ENCODE results near the gene MBD2.
"Not testable (repeated sequence)": the region's sequence is repeated elsewhere in the genome, so short reads cannot be mapped to it uniquely, and the experiment has no call there.

Gene MBD2

DNA sequence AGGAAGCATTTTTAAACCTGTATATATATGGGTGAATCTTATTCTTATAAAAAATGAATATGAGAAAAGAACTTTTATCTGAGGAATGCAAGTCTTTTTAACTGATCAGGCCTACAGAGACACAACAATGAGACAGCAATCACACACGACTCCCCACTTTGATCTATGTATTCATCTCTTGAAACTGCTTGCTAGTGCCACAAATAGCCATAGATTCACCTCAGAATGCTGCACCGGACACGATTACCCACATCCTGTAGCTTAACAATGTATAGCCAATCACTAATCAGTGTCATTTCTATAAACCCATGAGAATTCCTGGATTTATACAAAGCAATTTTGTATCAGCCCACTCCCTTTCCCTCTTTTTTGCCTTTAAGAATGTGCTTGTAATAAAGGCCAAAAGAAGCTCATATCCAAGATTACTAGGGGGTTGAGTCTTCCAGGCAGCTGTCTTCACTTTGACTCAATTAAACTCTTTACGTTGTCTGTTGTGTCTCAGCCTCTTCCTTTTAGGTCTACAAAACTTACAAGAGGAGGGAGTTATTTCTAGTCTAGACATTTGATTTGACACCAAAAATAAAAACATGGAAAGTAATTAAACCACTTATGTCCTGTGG is 94.9 kb downstream of the MBD2 start:
- Histone ChIP-seq H3K4me2 (ENCODE audit: low read depth, low read length, poor library complexity, severe bottlenecking) (no peak overlapping the region), H3K9me3 (ENCODE audit: insufficient read depth, low read length) (no peaks in the 10 kb centered on the region), H3K79me2 (ENCODE audit: insufficient read depth, low read length) (no peaks in the 10 kb centered on the region), H3K4me3 (ENCODE audit: insufficient read depth, low read length, poor library complexity, severe bottlenecking) (no peak overlapping the region), H3K36me3 (ENCODE audit: low read length) (no peaks in the 10 kb centered on the region), H3K27me3 (ENCODE audit: low read length) (no peaks in the 10 kb centered on the region), H3K27ac (ENCODE audit: low read depth, low read length) (no peak overlapping the region), H3K9ac (ENCODE audit: low read length) (no peak overlapping the region), H4K20me1 (ENCODE audit: low read depth, low read length) (no peaks in the 10 kb centered on the region), H3F3A (ENCODE audit: insufficient read depth) (no peaks in the 10 kb centered on the region), H3K9me2 (replicated peaks; ENCODE audit: insufficient read depth, low read length) (no peaks in the 10 kb centered on the region), H2AFZ (ENCODE audit: low read depth, low read length, severe bottlenecking) (no peak overlapping the region)
- no peak for TF ChIP-seq EZH2phosphoT487 (conservative IDR thresholded peaks at IDR 0.05; ENCODE audit: low read length)
- TF ChIP-seq, protein P1, sequence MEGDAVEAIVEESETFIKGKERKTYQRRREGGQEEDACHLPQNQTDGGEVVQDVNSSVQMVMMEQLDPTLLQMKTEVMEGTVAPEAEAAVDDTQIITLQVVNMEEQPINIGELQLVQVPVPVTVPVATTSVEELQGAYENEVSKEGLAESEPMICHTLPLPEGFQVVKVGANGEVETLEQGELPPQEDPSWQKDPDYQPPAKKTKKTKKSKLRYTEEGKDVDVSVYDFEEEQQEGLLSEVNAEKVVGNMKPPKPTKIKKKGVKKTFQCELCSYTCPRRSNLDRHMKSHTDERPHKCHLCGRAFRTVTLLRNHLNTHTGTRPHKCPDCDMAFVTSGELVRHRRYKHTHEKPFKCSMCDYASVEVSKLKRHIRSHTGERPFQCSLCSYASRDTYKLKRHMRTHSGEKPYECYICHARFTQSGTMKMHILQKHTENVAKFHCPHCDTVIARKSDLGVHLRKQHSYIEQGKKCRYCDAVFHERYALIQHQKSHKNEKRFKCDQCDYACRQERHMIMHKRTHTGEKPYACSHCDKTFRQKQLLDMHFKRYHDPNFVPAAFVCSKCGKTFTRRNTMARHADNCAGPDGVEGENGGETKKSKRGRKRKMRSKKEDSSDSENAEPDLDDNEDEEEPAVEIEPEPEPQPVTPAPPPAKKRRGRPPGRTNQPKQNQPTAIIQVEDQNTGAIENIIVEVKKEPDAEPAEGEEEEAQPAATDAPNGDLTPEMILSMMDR (IDR thresholded peaks at IDR 0.05; ENCODE audit: insufficient read depth, low read length, poor library complexity, severe bottlenecking), result no peak

DNA sequence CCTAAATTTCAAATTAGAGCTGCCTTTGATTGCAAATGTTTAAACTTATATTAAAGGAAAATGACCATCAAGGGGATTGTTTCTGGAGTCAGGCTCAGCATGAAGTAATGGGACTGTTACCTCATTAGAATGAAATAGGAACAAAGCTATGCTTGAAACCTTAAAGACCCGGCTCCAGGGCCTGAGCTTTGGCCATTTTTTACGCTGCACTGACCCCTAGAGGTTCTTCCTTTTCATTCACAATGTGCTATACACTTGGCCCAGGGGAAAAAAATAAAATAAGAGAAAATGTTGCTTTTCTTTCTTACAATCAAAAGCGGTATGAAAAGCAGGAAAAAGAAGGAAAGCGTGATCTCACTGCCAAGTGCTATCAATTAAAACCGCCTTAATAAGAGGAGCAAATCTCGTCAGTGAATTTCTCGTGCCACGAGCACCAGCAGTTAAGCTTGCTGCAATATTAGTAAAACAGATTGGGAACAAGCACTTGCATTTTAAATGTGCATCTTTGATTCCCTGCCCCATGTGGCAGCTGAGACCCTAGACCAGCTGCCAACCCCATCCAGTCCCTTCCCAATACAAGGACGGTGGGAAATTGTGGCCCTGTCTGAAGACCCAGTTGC is 96.6 kb downstream of the MBD2 start:
- H3K79me2 ChIP-seq (ENCODE audit: insufficient read depth, low read length), result no peaks in the 10 kb centered on the region
- no peaks in the 10 kb centered on the region for H3K27me3 ChIP-seq (ENCODE audit: low read length)
- H3F3A ChIP-seq (ENCODE audit: insufficient read depth), result no peaks in the 10 kb centered on the region
- H4K20me1 ChIP-seq (ENCODE audit: low read depth, low read length), result no peaks in the 10 kb centered on the region
- H2AFZ ChIP-seq (ENCODE audit: low read depth, low read length, severe bottlenecking), result no peak overlapping the region
- H3K36me3 ChIP-seq (ENCODE audit: low read length), result no peaks in the 10 kb centered on the region
- H3K27ac ChIP-seq (ENCODE audit: low read depth, low read length), result no peak overlapping the region
- no peak overlapping the region for H3K4me2 ChIP-seq (ENCODE audit: low read depth, low read length, poor library complexity, severe bottlenecking)
- H3K4me3 ChIP-seq (ENCODE audit: insufficient read depth, low read length, poor library complexity, severe bottlenecking), result no peak overlapping the region
- H3K9me3 ChIP-seq (ENCODE audit: insufficient read depth, low read length), result no peaks in the 10 kb centered on the region
- TF ChIP-seq, protein P1 (IDR thresholded peaks at IDR 0.05; ENCODE audit: insufficient read depth, low read length, poor library complexity, severe bottlenecking), result peak; percentile 76
- no peak for TF ChIP-seq EZH2phosphoT487 (conservative IDR thresholded peaks at IDR 0.05; ENCODE audit: low read length)
- no peak overlapping the region for H3K9ac ChIP-seq (ENCODE audit: low read length)
- H3K9me2 ChIP-seq (replicated peaks; ENCODE audit: insufficient read depth, low read length), result no peaks in the 10 kb centered on the region

DNA sequence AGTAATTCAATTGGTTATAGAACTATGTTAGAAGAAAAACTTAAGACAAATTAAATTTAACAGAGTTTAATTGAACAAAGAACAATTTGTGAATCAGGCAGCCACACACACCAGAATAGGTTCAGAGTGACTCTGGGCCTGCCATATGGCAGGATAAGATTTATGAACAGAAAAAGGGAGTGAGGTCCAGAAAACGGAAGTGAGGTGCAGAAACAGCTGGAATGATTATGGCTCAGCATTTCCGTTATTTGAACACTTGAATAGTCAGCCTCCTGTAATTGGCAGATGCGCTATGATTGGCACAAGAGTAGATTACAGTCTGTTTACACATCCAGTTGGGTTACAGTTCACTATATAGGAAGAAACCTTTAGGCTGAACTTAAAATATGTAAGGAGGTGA is 99.0 kb downstream of the MBD2 start:
- no peak overlapping the region for H3K27ac ChIP-seq (ENCODE audit: low read depth, low read length)
- no peaks in the 10 kb centered on the region for H3K9me3 ChIP-seq (ENCODE audit: insufficient read depth, low read length)
- no peak overlapping the region for H3K4me3 ChIP-seq (ENCODE audit: insufficient read depth, low read length, poor library complexity, severe bottlenecking)
- no peaks in the 10 kb centered on the region for H3K27me3 ChIP-seq (ENCODE audit: low read length)
- H3K36me3 ChIP-seq (ENCODE audit: low read length), result no peaks in the 10 kb centered on the region
- no peak overlapping the region for H2AFZ ChIP-seq (ENCODE audit: low read depth, low read length, severe bottlenecking)
- TF ChIP-seq, protein P1 (IDR thresholded peaks at IDR 0.05; ENCODE audit: insufficient read depth, low read length, poor library complexity, severe bottlenecking), result no peak
- TF ChIP-seq EZH2phosphoT487 (conservative IDR thresholded peaks at IDR 0.05; ENCODE audit: low read length), result no peak
- no peaks in the 10 kb centered on the region for H3F3A ChIP-seq (ENCODE audit: insufficient read depth)
- no peaks in the 10 kb centered on the region for H3K79me2 ChIP-seq (ENCODE audit: insufficient read depth, low read length)
- H3K9me2 ChIP-seq (replicated peaks; ENCODE audit: insufficient read depth, low read length), result no peaks in the 10 kb centered on the region
- H3K4me2 ChIP-seq (ENCODE audit: low read depth, low read length, poor library complexity, severe bottlenecking), result no peak overlapping the region
- H4K20me1 ChIP-seq (ENCODE audit: low read depth, low read length), result no peaks in the 10 kb centered on the region
- no peak overlapping the region for H3K9ac ChIP-seq (ENCODE audit: low read length)

DNA sequence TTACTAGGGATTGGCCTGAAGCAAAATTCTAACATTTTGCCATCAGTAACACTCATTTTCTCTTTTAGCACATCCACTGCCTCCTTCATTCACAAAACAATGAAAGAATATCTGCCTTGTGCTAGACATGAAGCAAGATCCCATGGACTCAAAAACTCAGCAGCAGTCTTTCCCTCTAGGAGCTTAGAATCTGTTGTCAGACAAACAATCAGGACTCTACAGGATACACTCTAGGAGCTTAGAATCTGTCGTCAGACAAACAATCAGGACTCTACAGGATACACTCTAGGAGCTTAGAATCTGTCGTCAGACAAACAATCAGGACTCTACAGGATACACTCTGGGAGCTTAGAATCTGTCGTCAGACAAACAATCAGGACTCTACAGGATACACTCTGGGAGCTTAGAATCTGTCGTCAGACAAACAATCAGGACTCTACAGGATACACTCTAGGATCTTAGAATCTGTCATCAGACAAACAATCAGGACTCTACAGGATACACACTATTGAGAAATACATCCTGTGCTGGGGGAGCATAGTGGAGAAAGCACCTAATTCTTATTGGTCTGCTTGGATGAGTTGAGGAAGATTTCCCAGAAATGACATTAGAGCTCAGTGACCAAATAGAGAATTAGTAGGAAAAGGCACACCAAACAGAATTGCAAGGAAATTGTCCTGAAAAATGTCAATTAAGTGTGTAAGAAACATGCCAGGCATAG is 100.6 kb downstream of the MBD2 start:
- H4K20me1 ChIP-seq (ENCODE audit: low read depth, low read length); H3K9me3 ChIP-seq (ENCODE audit: insufficient read depth, low read length); H2AFZ ChIP-seq (ENCODE audit: low read depth, low read length, severe bottlenecking); H3K36me3 ChIP-seq (ENCODE audit: low read length); H3K4me3 ChIP-seq (ENCODE audit: insufficient read depth, low read length, poor library complexity, severe bottlenecking); H3K27me3 ChIP-seq (ENCODE audit: low read length); H3K79me2 ChIP-seq (ENCODE audit: insufficient read depth, low read length); H3K9ac ChIP-seq (ENCODE audit: low read length); H3K9me2 ChIP-seq (replicated peaks; ENCODE audit: insufficient read depth, low read length); H3K4me2 ChIP-seq (ENCODE audit: low read depth, low read length, poor library complexity, severe bottlenecking); H3F3A ChIP-seq (ENCODE audit: insufficient read depth); H3K27ac ChIP-seq (ENCODE audit: low read depth, low read length): not testable (repeated sequence)
